HK-2 (cell line): ENCODE data around the gene MED31.
"Not testable (repeated sequence)": the region's sequence is repeated elsewhere in the genome, so short reads cannot be mapped to it uniquely, and the experiment has no call there.

Experiments
- DNase-seq: peaks from one replicate; pipeline ENCODE4 v3.0.0-alpha.2; 2018; ENCODE audit not compliant: unreplicated experiment

The MED31 gene

DNA sequence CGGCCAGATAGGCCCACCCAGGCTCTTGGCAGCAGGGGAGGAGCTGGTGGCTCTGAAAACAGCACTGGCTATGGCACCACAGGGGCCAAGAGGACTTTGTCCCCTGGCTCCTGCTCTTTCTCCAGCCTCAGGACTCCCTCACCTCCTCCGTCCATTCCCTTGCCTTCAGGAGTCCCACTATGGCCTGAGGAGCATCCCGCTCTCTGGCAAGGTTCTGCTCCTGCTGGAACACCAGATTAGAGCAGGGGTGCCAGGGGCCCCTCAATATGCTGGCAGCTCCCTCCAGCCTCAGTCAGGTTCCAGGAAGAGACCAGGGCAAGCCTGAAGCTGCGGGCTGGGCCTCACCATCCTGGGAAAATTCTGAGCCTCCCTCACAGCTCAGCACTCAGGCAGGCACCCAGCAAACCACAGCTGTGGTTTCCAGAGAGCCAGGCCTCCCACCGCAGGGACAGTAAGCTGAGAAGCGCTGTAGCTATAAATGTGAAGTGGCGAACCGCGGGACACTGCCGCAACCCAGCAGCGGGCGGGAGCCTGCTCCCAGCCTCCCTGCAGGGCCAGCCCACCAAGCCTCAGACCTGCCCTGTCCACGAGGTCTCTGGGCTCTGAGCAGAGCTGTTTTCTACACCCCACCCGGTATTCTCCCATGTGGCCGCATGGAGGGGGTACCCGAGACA lies 25.9 kb upstream of the MED31 start:
- peak; percentile 77 for DNase-seq

DNA sequence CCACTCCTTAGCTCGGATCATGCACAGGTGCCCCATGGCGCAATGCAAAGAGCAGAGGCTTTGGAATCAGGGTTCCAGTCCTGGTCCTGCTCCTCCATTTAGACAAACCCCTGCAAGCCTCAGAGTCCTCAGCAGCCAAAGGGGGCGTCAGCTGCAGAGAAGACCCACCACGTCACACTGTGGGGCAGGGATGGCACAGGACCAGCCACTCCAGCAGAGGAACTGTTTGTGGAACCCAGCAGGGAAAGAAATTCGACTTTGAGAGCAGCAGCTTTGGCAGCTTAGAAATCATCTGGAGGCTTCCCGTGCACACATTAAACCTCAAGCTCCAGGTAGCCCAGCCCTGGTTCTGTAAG lies 25.4 kb upstream of the MED31 start:
- DNase-seq: no peak

- no peak for DNase-seq
Measured at GRCh38 chr17:6675201-6675825, 23.9 kb upstream of the MED31 start.

- no peak for DNase-seq
Measured at GRCh38 chr17:6674586-6674985, 23.2 kb upstream of the MED31 start.

DNA sequence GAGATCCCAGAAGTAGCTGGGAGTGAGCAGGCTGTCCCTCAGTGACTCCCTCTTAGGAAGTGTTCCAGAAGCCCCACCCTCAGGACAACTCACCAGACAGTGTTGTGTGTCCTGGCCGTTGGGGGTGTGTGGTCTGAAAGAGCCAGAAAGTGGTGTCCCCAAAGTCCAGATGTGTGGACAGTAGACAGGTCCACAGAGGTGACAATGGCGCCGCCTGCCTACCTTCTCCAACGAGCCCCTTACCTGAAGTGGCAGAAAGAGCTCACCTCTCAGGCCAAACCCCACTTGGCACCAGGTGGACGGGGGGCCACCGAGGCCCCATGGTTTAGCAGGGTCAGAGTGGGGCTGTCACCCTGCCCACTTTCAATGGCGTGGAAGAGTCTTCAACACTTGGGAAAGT lies 20.0 kb upstream of the MED31 start:
- no peak for DNase-seq

DNA sequence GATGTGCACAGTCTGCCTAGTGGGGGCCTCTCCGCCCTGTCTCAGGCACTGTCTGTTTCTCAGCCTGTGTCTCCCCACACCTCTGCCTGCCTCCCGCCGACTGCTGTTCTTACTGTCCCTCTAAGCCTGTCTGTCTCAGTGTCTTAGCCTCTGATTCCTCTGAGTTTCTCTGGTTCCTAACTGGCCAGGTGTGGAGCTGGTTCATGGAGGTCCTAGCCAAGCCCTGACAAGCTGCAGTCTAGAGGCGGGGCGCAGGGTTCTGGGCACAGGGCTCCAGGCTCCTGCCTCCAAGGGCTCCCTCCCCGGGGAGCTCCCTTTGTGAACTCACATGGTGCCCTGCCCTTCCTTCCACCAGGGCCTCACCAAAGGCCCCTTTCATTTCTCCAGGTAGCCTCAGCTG lies 19.6 kb upstream of the MED31 start:
- no peak for DNase-seq

GRCh38 chr17:6670571-6670970 lies 19.2 kb upstream of the MED31 start:
- no peak for DNase-seq

DNA sequence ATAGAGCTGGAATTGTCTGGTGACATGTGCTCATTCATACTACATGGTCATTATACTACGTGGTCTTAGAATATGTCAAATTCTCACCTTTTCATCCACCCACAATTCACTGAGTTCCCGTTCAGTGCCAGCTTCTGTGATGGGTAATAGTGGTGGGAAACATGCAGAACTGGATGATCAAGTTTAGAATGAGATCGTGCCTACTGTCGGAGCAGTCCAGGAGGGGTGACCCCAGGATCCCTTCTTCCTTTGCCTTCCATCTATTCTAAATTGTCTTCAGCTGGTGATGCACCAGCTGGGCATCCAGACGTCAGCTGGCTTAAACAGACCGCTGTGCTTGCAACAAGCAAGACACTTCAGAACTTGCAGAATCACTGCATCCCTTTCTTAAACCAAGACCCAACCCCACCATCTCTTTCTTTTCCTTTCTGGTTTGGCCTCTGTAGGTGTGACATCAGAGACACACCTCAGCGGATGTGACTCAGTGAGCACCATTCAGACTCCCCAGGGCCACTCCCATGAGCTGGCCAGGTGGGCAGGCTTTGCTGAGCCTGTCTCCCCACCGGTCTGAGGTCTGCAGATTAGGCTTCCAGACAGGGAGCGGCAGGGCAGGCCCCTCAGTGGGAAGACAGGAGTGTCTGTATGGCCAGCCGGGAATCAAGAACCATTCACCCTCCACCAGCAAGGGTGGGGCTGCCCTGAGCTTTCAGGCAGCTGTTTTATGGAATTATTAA lies 18.2 kb upstream of the MED31 start:
- DNase-seq: no peak

DNA sequence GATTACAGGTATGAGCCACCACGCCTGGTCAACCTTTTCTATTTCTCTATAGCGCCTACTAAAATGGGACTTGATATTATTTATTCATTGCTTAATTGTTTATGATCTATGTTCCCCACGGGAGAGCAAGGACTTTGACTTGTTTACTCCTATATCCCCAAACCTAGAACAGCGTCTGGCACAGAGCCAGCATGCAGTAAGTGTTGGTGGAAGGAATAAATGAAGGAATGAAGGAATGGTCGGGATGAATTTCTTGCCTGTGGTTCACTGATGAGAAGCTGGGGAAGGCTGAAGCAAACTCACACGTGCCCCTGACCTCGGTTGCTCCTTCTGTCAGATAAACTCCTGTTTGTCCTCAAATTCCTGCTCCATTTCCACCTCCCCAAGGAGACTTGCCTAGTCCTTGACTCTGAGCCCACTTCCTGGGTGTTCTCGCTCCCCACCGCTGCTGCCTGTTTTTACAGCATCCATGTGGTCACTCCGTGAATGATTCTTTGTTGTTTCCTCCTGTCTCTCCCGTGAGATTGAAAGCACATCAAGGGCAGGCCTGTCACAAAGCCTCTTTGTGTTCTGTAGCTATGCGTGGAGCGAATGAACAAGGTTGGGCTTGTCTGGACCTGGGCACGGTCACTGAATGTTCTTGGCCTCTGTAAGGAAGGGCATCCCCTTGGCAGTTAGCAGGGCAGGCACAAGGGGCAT lies 17.5 kb upstream of the MED31 start:
- DNase-seq: no peak

- no peak for DNase-seq
Measured at GRCh38 chr17:6668219-6668618, 16.8 kb upstream of the MED31 start.

DNA sequence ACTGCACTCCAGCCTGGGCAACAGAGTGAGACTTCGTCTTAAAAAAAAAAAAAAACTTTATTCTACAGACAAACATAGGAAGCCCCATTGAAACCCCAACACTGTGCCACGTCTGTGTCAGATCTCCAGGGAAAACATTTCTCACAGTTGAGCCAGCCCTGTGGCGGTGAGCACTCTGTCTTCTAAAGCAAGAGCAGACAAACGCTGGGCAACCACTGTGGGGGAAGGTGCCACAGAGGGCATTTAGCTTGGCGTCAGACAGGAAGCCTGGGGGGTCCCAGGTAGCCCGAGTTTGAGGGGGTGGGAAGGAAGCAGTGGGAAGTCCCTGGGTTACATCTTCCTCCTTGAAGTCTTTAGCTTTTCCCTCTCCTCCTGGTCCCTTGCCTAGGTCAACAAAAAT lies 16.1 kb upstream of the MED31 start:
- no peak for DNase-seq

GRCh38 chr17:6666557-6666956 lies 15.2 kb upstream of the MED31 start:
- DNase-seq: no peak

GRCh38 chr17:6666077-6666521 lies 14.7 kb upstream of the MED31 start:
- DNase-seq: peak; percentile 78

DNA sequence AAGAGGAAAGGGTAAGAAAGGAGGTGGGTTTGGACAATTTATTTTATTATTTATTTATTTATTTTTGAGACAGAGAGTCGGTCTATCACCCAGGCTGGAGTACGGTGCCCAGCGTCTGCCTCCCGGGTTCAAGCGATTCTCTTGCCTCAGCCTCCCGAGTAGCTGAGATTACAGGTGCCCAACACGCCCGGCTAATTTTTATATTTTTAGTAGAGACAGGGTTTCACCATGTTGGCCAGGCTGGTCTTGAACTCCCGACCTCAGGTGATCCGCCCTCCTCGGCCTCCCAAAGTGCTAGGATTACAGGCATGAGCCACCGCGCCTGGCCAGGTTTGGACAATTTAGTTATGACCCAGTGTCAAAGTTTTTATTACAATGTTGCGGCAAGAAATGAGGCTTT lies 11.8 kb upstream of the MED31 start:
- not testable (repeated sequence) for DNase-seq

DNA sequence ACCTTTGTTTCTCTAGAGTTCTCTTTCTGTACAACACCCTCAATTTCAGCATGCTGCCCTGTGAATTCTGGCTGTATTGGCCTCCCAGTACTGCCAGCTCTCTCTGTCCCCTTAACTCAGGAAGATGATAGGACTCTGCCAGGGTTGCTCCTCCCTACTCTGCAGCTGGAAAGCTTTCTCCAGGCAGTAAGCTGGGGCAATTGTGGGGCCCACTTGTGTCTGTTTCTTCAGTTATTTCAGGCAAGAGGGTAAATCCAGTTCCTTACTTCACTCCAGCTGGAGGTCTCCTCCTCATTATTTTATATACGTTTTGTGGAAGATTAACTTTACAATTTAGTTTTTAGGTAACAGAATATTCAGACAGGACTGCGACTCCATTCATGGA lies 10.1 kb upstream of the MED31 start:
- DNase-seq: no peak

- DNase-seq: no peak
Measured at GRCh38 chr17:6660805-6661463, 9.5 kb upstream of the MED31 start.

DNA sequence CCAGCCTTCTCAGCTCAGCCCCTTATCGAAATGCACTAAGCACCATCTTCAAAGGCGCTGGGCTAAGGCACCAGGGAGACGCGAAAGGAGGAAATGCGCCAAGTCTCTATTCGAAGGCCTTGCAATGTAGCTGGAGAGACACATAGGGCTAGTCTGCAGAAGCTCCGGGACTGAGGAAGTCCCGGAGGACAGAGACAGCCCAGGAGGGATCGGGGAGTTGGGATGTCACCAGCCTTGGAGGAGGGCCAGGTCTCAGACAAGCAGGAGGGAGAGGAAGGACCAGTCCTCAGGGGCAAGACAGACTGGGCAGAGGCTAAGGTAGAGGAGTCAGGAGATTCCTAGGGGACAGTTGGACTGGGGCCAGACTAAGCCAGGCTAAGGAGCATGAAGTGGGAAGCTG lies 8.7 kb upstream of the MED31 start:
- no peak for DNase-seq

GRCh38 chr17:6658411-6658810 lies 7.0 kb upstream of the MED31 start:
- not testable (repeated sequence) for DNase-seq

GRCh38 chr17:6657633-6658287 lies 6.4 kb upstream of the MED31 start:
- DNase-seq: no peak

DNA sequence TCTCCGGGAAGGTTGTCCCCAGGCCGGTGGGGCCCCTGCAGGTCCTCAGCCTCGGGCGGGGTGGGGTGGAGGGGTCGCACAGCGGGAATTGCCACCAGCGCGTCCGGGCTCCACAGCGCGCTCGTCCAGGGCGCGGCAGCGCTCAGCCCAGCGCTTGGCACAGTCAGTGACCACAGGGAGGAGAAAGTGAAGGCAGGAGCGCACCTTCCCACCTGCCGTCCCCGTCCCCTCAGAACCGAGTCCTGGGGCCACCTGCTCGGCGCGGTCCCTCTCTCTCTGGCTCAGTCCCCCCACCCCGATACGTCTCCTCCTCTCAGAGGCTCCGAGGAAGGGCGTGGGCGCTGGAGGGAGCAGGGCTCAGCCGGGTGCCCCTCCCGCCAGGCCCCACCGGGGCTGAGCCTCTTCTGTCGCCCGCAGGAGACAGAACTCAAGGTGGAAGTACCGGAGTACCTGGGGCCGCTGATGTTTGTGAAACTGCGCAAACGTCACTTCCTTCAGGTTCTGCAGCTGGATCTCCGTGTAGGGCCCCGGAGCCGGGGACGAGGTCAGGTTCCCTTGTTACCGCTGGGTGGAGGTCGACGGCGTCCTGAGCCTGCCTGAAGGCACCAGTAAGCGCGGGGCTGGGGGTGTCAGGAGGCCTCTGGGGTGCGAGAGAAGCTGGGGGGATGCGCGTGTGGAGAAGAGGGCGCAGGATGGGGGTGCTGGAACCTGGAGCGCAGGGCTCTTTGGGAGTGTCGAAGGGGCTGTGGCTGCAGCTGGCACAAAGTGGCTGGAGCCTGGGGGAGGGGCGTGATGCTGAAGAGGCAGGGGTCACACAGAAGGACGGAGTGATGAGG lies 5.6 kb upstream of the MED31 start:
- not testable (repeated sequence) for DNase-seq
